ENCODE data around the gene WFDC6. TPM values are rescaled to one million over a fixed set of nuclear protein-coding genes. Genes with fewer than 3 reads are reported as not detected.

The WFDC6 gene
- total RNA-seq, 1 donor from 2014 or later = not detected

GRCh38 chr20:45550765-45551164 is 11.5 kb upstream of the WFDC6 start:
- intact Hi-C loops (cut with micrococcal nuclease) = no loop called here
- Mint-ChIP-seq H3K4me1 (ENCODE audit: low read depth) (no peaks in the 10 kb centered on the region), H3K4me3 (no peak overlapping the region), H3K27me3 (ENCODE audit: insufficient read depth) (peaks cover 21% of the 10 kb centered on the region), H3K36me3 (ENCODE audit: low read depth) (no peaks in the 10 kb centered on the region), H3K9me3 (no peaks in the 10 kb centered on the region), H3K27ac (no peak overlapping the region)
- no peak for DNase-seq (ENCODE audit: low spot score)

DNA sequence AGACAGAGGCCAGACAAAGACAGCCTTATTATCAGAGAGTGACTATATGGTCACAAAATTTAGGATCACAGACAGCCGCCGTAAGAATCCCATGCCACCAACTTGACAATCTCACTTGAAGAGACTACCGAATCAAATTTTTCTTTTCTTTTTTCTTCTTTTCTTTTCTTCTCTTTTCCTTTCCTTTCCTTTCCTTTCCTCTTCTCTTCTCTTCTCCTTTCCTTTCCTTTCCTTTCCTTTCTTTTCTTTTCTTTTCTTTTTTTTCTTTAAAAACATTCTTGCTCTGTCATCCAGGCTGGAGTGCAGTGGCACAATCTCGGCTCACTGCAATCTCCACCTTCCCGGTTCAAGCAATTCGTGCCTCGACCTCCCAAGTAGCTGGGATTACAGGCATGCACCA is 9.1 kb upstream of the WFDC6 start:
- Mint-ChIP-seq H3K4me1 (ENCODE audit: low read depth) (no peaks in the 10 kb centered on the region), H3K27ac (no peak overlapping the region), H3K9me3 (no peaks in the 10 kb centered on the region), H3K4me3 (no peak overlapping the region), H3K36me3 (ENCODE audit: low read depth) (no peaks in the 10 kb centered on the region), H3K27me3 (ENCODE audit: insufficient read depth) (peaks cover 17% of the 10 kb centered on the region)
- no peak for DNase-seq (ENCODE audit: low spot score)
- intact Hi-C loops (cut with micrococcal nuclease) = no loop called here

- H3K9me3 Mint-ChIP-seq = no peaks in the 10 kb centered on the region
- H3K4me1 Mint-ChIP-seq (ENCODE audit: low read depth) = no peaks in the 10 kb centered on the region
- peaks cover 19% of the 10 kb centered on the region for H3K27me3 Mint-ChIP-seq (ENCODE audit: insufficient read depth)
- no peak for DNase-seq (ENCODE audit: low spot score)
- no peak within 1 kb of the TSS for H3K4me3 Mint-ChIP-seq
- no peaks in the 10 kb centered on the region for H3K36me3 Mint-ChIP-seq (ENCODE audit: low read depth)
- no peak within 1 kb of the TSS for H3K27ac Mint-ChIP-seq
- intact Hi-C loops (cut with micrococcal nuclease) = no loop called here
Measured at GRCh38 chr20:45547206-45547770, 8.0 kb upstream of the WFDC6 start, which contains the start of gene EPPIN. TSS of gene EPPIN (minus strand) at chr20:45547401. CDS start at chr20:45547357, 44 bp downstream.

- Mint-ChIP-seq H3K27me3 (ENCODE audit: insufficient read depth) (peaks cover 21% of the 10 kb centered on the region), H3K9me3 (no peaks in the 10 kb centered on the region), H3K4me3 (no peak overlapping the region), H3K27ac (no peak overlapping the region), H3K36me3 (ENCODE audit: low read depth) (no peaks in the 10 kb centered on the region), H3K4me1 (ENCODE audit: low read depth) (no peaks in the 10 kb centered on the region)
- DNase-seq (ENCODE audit: low spot score) = no peak
- intact Hi-C loops (cut with micrococcal nuclease) = loop anchor here (1.0 kb wide), 1 partner anchor 225 kb away; no protein-coding TSS in a partner anchor
Measured at GRCh38 chr20:45545754-45546453, 6.6 kb upstream of the WFDC6 start.

GRCh38 chr20:45545351-45545750 is 6.1 kb upstream of the WFDC6 start:
- intact Hi-C loops (cut with micrococcal nuclease) = no loop called here
- Mint-ChIP-seq H3K36me3 (ENCODE audit: low read depth) (no peaks in the 10 kb centered on the region), H3K9me3 (no peaks in the 10 kb centered on the region)

DNA sequence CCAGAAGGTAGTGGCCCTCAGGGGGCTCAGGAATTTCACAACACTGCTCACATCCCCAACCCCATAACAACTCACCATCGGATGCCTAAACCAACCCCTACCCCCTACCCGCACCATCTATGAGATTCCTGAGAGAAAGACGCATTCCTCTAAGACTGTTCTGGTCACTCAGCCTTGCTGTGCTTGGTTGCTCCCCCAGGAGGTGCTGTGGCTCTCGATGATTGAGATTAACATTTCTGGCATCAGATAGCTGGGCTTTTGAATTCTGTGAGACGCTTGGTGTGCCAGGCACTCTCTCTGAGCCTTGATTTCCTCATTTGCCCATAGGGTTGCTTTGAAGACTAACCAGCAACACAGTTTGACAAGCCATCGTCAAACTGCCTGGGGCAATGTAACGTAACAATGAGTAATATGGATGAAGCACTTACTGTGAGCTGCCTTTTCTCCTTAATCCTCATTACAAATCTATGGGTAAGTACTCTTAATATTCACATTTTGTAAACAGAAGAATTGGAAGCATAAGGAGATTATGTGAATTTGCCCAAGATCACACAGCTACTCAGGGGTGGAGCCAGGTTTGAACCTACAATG is 978 bp downstream of the WFDC6 start:
- no peak overlapping the region for H3K4me3 Mint-ChIP-seq
- intact Hi-C loops (cut with micrococcal nuclease) = no loop called here
- H3K27ac Mint-ChIP-seq = no peak overlapping the region
- peaks cover 5% of the 10 kb centered on the region for H3K27me3 Mint-ChIP-seq (ENCODE audit: insufficient read depth)
- no peak for DNase-seq (ENCODE audit: low spot score)
- H3K36me3 Mint-ChIP-seq (ENCODE audit: low read depth) = no peaks in the 10 kb centered on the region
- no peaks in the 10 kb centered on the region for H3K4me1 Mint-ChIP-seq (ENCODE audit: low read depth)
- no peaks in the 10 kb centered on the region for H3K9me3 Mint-ChIP-seq

More at GRCh38 chr20:45545351-45545750, 6.1 kb upstream of the WFDC6 start:
- DNase-seq (ENCODE audit: low spot score) = no peak
- peaks cover 20% of the 10 kb centered on the region for H3K27me3 Mint-ChIP-seq (ENCODE audit: insufficient read depth)
- H3K4me3 Mint-ChIP-seq = no peak overlapping the region
- no peaks in the 10 kb centered on the region for H3K4me1 Mint-ChIP-seq (ENCODE audit: low read depth)
- no peak overlapping the region for H3K27ac Mint-ChIP-seq

DNA sequence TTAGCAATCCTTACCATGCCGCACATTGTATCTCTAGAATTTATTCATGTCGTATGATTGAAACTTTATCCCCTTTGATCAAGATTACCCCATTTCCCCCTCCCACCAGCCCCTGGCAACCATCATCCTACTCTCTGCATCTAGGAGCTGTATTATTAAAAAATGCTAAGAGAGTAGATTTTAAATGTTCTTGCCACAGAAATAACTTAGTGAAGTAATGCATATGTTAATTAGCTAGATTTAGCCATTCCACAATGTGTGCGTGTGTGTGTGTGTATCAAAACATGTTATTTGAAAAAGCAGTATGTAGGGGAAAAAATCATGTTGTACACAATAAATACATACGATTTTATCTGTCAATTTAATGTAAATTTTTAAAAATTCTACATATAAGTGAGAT is 12.0 kb downstream of the WFDC6 start:
- Mint-ChIP-seq H3K36me3 (ENCODE audit: low read depth) (no peaks in the 10 kb centered on the region), H3K4me1 (ENCODE audit: low read depth) (no peaks in the 10 kb centered on the region), H3K4me3 (no peak overlapping the region), H3K27ac (no peak overlapping the region), H3K9me3 (no peaks in the 10 kb centered on the region), H3K27me3 (ENCODE audit: insufficient read depth) (peaks cover 8% of the 10 kb centered on the region)
- intact Hi-C loops (cut with micrococcal nuclease) = no loop called here
- no peak for DNase-seq (ENCODE audit: low spot score)

DNA sequence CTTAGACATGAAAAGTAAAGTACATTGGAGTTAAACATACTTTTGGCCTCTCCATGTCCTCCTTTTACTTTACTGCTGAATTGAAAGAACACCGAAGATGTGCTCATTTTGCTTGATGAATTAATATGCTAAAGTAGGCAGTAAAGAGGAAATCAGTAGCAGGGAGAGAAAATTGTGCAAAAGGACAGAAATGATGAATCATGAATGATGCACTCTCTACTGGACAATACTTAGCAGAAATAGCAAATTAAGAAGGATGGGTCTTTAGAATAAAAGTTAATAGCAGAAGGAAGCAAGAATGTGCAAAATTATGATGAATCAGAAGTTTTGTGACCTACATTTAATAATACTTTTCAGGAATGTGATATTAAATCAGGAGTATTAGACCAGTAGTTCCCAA is 15.5 kb downstream of the WFDC6 start:
- Mint-ChIP-seq H3K27me3 (ENCODE audit: insufficient read depth) (peaks cover 16% of the 10 kb centered on the region), H3K27ac (no peak overlapping the region), H3K9me3 (no peaks in the 10 kb centered on the region), H3K4me3 (no peak overlapping the region), H3K36me3 (ENCODE audit: low read depth) (no peaks in the 10 kb centered on the region), H3K4me1 (ENCODE audit: low read depth) (no peaks in the 10 kb centered on the region)
- no peak for DNase-seq (ENCODE audit: low spot score)
- intact Hi-C loops (cut with micrococcal nuclease) = no loop called here

- H3K4me1 Mint-ChIP-seq (ENCODE audit: low read depth) = no peaks in the 10 kb centered on the region
Measured at GRCh38 chr20:45518282-45518681, 21.0 kb downstream of the WFDC6 start.

DNA sequence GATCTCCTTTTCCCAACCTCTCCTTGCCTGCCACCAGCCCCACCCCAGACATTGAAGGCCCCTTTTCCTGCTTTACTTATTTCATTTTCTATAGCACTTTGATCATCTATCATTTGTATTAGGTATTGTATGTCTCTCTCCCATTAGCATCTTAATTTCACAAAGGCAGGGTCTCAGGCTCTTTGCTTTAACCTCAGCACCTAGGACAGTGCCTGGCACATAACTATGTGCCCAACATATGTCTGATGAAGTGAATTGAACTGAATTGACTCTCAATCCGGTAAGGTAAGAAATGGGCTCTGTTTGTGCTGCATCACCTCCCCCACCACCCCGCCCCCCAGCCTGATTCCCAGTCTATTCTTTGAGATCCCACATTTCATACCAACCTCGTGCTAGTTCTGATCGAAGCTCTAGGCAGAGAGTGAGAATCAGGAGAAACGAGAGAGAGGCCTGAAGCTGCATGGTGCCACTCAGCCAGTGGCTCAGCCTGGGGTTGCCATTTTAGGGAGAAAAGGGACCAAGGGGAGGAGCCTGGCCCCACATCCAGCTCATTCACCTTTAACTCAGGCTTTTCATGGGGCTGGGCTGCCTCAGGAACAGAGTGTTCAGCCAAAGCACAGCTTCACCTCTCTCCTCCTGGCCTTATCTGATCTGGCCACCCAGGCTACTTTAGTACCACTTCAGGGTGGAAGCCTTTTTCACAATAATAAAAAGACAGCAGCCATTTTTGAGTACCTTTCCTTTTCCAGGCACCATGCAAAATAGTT is 24.0 kb downstream of the WFDC6 start, which contains the start of gene SPINT3:
Gene SPINT3 (minus strand): TSS at position 476 of the 767 bp plus-strand sequence. CDS start 14 bp downstream, at position 462.
- H3K9me3 Mint-ChIP-seq = no peaks in the 10 kb centered on the region
- peaks cover 8% of the 10 kb centered on the region for H3K27me3 Mint-ChIP-seq (ENCODE audit: insufficient read depth)
- DNase-seq (ENCODE audit: low spot score) = no peak

More at GRCh38 chr20:45518282-45518681, 21.0 kb downstream of the WFDC6 start:
- Mint-ChIP-seq H3K27me3 (ENCODE audit: insufficient read depth) (peaks cover 19% of the 10 kb centered on the region), H3K4me3 (no peak overlapping the region), H3K27ac (no peak overlapping the region), H3K36me3 (ENCODE audit: low read depth) (no peaks in the 10 kb centered on the region), H3K9me3 (no peaks in the 10 kb centered on the region)
- intact Hi-C loops (cut with micrococcal nuclease) = no loop called here
- DNase-seq (ENCODE audit: low spot score) = no peak

DNA sequence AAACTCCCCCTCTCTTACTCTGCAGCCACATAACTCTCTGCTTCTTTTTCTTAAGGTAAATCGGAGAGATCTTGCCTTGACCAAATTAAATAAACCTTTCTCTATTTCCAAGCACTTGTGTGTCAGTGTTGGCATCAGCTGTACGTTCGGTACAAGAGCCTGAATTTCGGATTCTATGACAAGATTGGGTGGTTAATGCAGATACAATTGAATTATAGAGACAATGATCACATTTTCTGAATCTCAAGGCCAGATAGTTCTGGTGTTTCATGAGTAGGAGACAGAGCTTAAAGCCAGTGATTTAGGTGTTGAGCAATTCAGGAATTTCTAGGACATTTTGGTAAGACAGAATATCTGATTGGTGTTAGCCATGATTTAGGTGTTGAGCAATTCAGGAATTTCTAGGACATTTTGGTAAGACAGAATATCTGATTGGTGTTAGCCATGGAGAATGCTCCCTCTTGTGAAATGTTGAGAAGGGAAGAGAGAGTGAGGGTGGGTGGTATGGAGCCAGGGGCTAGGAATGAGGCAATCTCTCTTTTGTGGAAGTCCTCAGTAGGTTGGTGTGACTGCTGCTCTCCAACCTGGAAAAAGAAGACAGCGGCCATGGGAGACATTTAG is 28.9 kb downstream of the WFDC6 start:
- H3K27ac Mint-ChIP-seq = no peak overlapping the region
- peaks cover 14% of the 10 kb centered on the region for H3K4me1 Mint-ChIP-seq (ENCODE audit: low read depth)
- no peak overlapping the region for H3K4me3 Mint-ChIP-seq
- intact Hi-C loops (cut with micrococcal nuclease) = no loop called here
- peaks cover 8% of the 10 kb centered on the region for H3K27me3 Mint-ChIP-seq (ENCODE audit: insufficient read depth)
- H3K36me3 Mint-ChIP-seq (ENCODE audit: low read depth) = no peaks in the 10 kb centered on the region
- no peaks in the 10 kb centered on the region for H3K9me3 Mint-ChIP-seq
- no peak for DNase-seq (ENCODE audit: low spot score)

More for the DNA sequence above, 24.0 kb downstream of the WFDC6 start, which contains the start of gene SPINT3:
- no peak within 1 kb of the TSS for H3K27ac Mint-ChIP-seq
- H3K4me1 Mint-ChIP-seq (ENCODE audit: low read depth) = no peaks in the 10 kb centered on the region
- no peak within 1 kb of the TSS for H3K4me3 Mint-ChIP-seq
- intact Hi-C loops (cut with micrococcal nuclease) = no loop called here
- H3K36me3 Mint-ChIP-seq (ENCODE audit: low read depth) = no peaks in the 10 kb centered on the region

DNA sequence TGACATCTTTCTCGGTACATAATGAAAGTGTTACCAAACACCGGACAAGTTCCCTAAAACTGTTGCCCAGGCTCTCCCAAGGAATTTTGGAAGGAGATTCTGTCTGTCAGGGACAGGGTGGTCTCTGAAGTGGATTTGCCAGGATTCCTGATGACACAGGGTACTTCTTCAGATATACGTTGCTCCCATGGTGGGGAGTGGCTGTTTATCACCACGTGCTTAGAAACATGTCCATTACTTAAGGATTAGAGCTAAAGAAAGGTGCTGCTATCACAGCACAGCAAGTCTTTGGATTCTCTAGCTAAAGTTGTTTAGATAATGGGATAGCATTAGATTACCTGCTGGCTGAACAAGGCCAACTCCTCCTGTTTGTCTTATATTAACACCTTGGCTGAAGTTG is 30.2 kb downstream of the WFDC6 start:
- no peak for DNase-seq (ENCODE audit: low spot score)
- peaks cover 14% of the 10 kb centered on the region for H3K4me1 Mint-ChIP-seq (ENCODE audit: low read depth)
- H3K36me3 Mint-ChIP-seq (ENCODE audit: low read depth) = no peaks in the 10 kb centered on the region
- no peak overlapping the region for H3K4me3 Mint-ChIP-seq
- H3K9me3 Mint-ChIP-seq = no peaks in the 10 kb centered on the region
- no peak overlapping the region for H3K27ac Mint-ChIP-seq
- H3K27me3 Mint-ChIP-seq (ENCODE audit: insufficient read depth) = peaks cover 5% of the 10 kb centered on the region
- intact Hi-C loops (cut with micrococcal nuclease) = no loop called here
